ENCODE data around the gene EFTUD2.
"Not testable (repeated sequence)": the region's sequence is repeated elsewhere in the genome, so short reads cannot be mapped to it uniquely, and the experiment has no call there.

The EFTUD2 gene

GRCh38 chr17:44848961-44849489 is 50.2 kb downstream of the EFTUD2 start:
- no peak for DNase-seq (ENCODE audit: low read depth)

- no peak for DNase-seq (ENCODE audit: low read depth)
Observed at GRCh38 chr17:44848257-44848795, 50.9 kb downstream of the EFTUD2 start.

- DNase-seq (ENCODE audit: low read depth): no peak
Observed at GRCh38 chr17:44847586-44847985, 51.7 kb downstream of the EFTUD2 start, which contains the start of gene HIGD1B. Gene HIGD1B (plus strand): TSS chr17:44847883. CDS start chr17:44848153, 270 bp downstream.

- no peak for DNase-seq (ENCODE audit: low read depth)
Observed at GRCh38 chr17:44846206-44846605, 53.0 kb downstream of the EFTUD2 start.

GRCh38 chr17:44844390-44844830 is 54.8 kb downstream of the EFTUD2 start:
- no peak for DNase-seq (ENCODE audit: low read depth)

GRCh38 chr17:44842748-44843147 is 56.5 kb downstream of the EFTUD2 start:
- DNase-seq (ENCODE audit: low read depth): no peak

- DNase-seq (ENCODE audit: low read depth): peak; percentile 35
Observed at GRCh38 chr17:44840936-44841335, 58.3 kb downstream of the EFTUD2 start.

GRCh38 chr17:44840274-44840673 is 59.0 kb downstream of the EFTUD2 start:
- DNase-seq (ENCODE audit: low read depth): no peak

- DNase-seq (ENCODE audit: low read depth): no peak
Observed at GRCh38 chr17:44837196-44837595, 62.0 kb downstream of the EFTUD2 start.

GRCh38 chr17:44832805-44833204 is 66.4 kb downstream of the EFTUD2 start:
- no peak for DNase-seq (ENCODE audit: low read depth)

- no peak for DNase-seq (ENCODE audit: low read depth)
Observed at GRCh38 chr17:44831371-44831770, 67.9 kb downstream of the EFTUD2 start.

- DNase-seq (ENCODE audit: low read depth): peak; percentile 8
Observed at GRCh38 chr17:44830359-44831288, 68.6 kb downstream of the EFTUD2 start.

GRCh38 chr17:44829523-44830358 is 69.5 kb downstream of the EFTUD2 start, which contains the start of gene GJC1:
Gene GJC1 (minus strand): TSS chr17:44830287. CDS start chr17:44805817, 24,470 bp downstream.
- DNase-seq (ENCODE audit: low read depth): peak; percentile 20

- peak; percentile 41 for DNase-seq (ENCODE audit: low read depth)
Observed at GRCh38 chr17:44828919-44829522, 70.2 kb downstream of the EFTUD2 start.

- peak; percentile 14 for DNase-seq (ENCODE audit: low read depth)
Observed at GRCh38 chr17:44827863-44828262, 71.4 kb downstream of the EFTUD2 start.

- no peak for DNase-seq (ENCODE audit: low read depth)
Observed at GRCh38 chr17:44826123-44826790, 73.0 kb downstream of the EFTUD2 start.

- DNase-seq (ENCODE audit: low read depth): not testable (repeated sequence)
Observed at GRCh38 chr17:44825236-44825635, 74.0 kb downstream of the EFTUD2 start.

GRCh38 chr17:44820631-44821212 is 78.5 kb downstream of the EFTUD2 start:
- peak; percentile 74 for DNase-seq (ENCODE audit: low read depth)

- not testable (repeated sequence) for DNase-seq (ENCODE audit: low read depth)
Observed at GRCh38 chr17:44818508-44818907, 80.7 kb downstream of the EFTUD2 start.

GRCh38 chr17:44812263-44812662 is 87.0 kb downstream of the EFTUD2 start:
- no peak for DNase-seq (ENCODE audit: low read depth)
